AG10803 (cell line): ENCODE results near the gene TPK1.

ENCODE experiments used
- DNase-seq: peaks from one replicate; pipeline ENCODE4 v3.0.0; 2010; ENCODE audit warnings: low read depth
- H3K4me3 ChIP-seq: 2 replicates; pipeline ENCODE4 v1.5.1; 2011; ENCODE audit warnings: mild to moderate bottlenecking, low read length, control low read depth
- CTCF ChIP-seq: conservative IDR thresholded peaks from 2 replicates; pipeline ENCODE4 v1.5.1; 2011; ENCODE audit warnings: mild to moderate bottlenecking, low read length, control low read depth, inconsistent platforms

TPK1 gene

GRCh38 chr7:144787127-144787526 lies 48.7 kb downstream of the TPK1 start:
- no peak for TF ChIP-seq CTCF
- no peak for DNase-seq
- no peak overlapping the region for H3K4me3 ChIP-seq

GRCh38 chr7:144786522-144786921 lies 49.3 kb downstream of the TPK1 start:
- no peak overlapping the region for H3K4me3 ChIP-seq
- no peak for DNase-seq
- no peak for TF ChIP-seq CTCF

GRCh38 chr7:144786079-144786478 lies 49.8 kb downstream of the TPK1 start:
- no peak for DNase-seq
- no peak overlapping the region for H3K4me3 ChIP-seq
- no peak for TF ChIP-seq CTCF

GRCh38 chr7:144785521-144785920 lies 50.3 kb downstream of the TPK1 start:
- no peak overlapping the region for H3K4me3 ChIP-seq
- no peak for DNase-seq

GRCh38 chr7:144784943-144785342 lies 50.9 kb downstream of the TPK1 start:
- no peak overlapping the region for H3K4me3 ChIP-seq
- DNase-seq, result no peak
- TF ChIP-seq CTCF, result no peak

More at GRCh38 chr7:144785521-144785920, 50.3 kb downstream of the TPK1 start:
- TF ChIP-seq CTCF, result no peak

GRCh38 chr7:144784441-144784840 lies 51.4 kb downstream of the TPK1 start:
- no peak overlapping the region for H3K4me3 ChIP-seq
- no peak for TF ChIP-seq CTCF
- no peak for DNase-seq

- DNase-seq, result no peak
- TF ChIP-seq CTCF, result no peak
- no peak overlapping the region for H3K4me3 ChIP-seq
Observed at GRCh38 chr7:144782883-144783282, 53.0 kb downstream of the TPK1 start.
